NCI-H146 treated with DMSO at 0.1 percent for 48 hours (cell line): ENCODE results near the gene LRRC38.

Experiments used
- DNase-seq: peaks from one replicate; lab custom pipeline; 2025; ENCODE audit not compliant: unreplicated experiment; lab: John Stamatoyannopoulos, UW

The LRRC38 gene

GRCh38 chr1:13517193-13517812 is 3.5 kb upstream of the LRRC38 start:
- no peak for DNase-seq

- DNase-seq, result no peak
Measured at GRCh38 chr1:13516606-13517005, 2.8 kb upstream of the LRRC38 start.

GRCh38 chr1:13514821-13515220 is 1.0 kb upstream of the LRRC38 start:
- DNase-seq, result no peak

- DNase-seq, result no peak
Measured at GRCh38 chr1:13513063-13513894, 524 bp downstream of the LRRC38 start.

- DNase-seq, result no peak
Measured at GRCh38 chr1:13512472-13512871, 1.3 kb downstream of the LRRC38 start.

- DNase-seq, result no peak
Measured at GRCh38 chr1:13510499-13510898, 3.3 kb downstream of the LRRC38 start.

- DNase-seq, result no peak
Measured at GRCh38 chr1:13507075-13507474, 6.7 kb downstream of the LRRC38 start.

- no peak for DNase-seq
Measured at GRCh38 chr1:13505020-13505419, 8.8 kb downstream of the LRRC38 start.

GRCh38 chr1:13500806-13501205 is 13.0 kb downstream of the LRRC38 start:
- no peak for DNase-seq

- no peak for DNase-seq
Measured at GRCh38 chr1:13499422-13499821, 14.4 kb downstream of the LRRC38 start.

- no peak for DNase-seq
Measured at GRCh38 chr1:13498553-13498952, 15.2 kb downstream of the LRRC38 start.

GRCh38 chr1:13495186-13495585 is 18.6 kb downstream of the LRRC38 start:
- DNase-seq, result no peak

- DNase-seq, result no peak
Measured at GRCh38 chr1:13494712-13495111, 19.1 kb downstream of the LRRC38 start.

GRCh38 chr1:13494025-13494424 is 19.8 kb downstream of the LRRC38 start:
- DNase-seq, result no peak

GRCh38 chr1:13492711-13493110 is 21.1 kb downstream of the LRRC38 start:
- no peak for DNase-seq

GRCh38 chr1:13487957-13488356 is 25.8 kb downstream of the LRRC38 start:
- DNase-seq, result no peak

- no peak for DNase-seq
Measured at GRCh38 chr1:13487143-13487868, 26.5 kb downstream of the LRRC38 start.

- no peak for DNase-seq
Measured at GRCh38 chr1:13483946-13484345, 29.9 kb downstream of the LRRC38 start.

- DNase-seq, result no peak
Measured at GRCh38 chr1:13482600-13482999, 31.2 kb downstream of the LRRC38 start.

GRCh38 chr1:13479171-13479856 is 34.5 kb downstream of the LRRC38 start:
- DNase-seq, result no peak

GRCh38 chr1:13478692-13479091 is 35.1 kb downstream of the LRRC38 start:
- no peak for DNase-seq
